Mesendoderm (in vitro differentiated cells): Measurements from ENCODE around the gene IGSF8.

ENCODE experiments used
- DNase-seq: peaks from one replicate; pipeline ENCODE4 v3.0.0; 2013
- H2AK5ac ChIP-seq: 2 replicates; pipeline ENCODE4 v1.6.1; 2013; ENCODE audit warnings: low read length, inconsistent platforms
- H2BK120ac ChIP-seq: 2 replicates; pipeline ENCODE4 v1.6.1; 2013; ENCODE audit warnings: low read depth, mild to moderate bottlenecking, low read length, moderate library complexity, mixed read lengths
- H2BK15ac ChIP-seq: replicated peaks from 2 replicates; pipeline ENCODE4 v1.6.1; 2013; ENCODE audit warnings: low read depth, mild to moderate bottlenecking, moderate library complexity
- H2BK5ac ChIP-seq: 2 replicates; pipeline ENCODE4 v1.6.1; 2013; ENCODE audit warnings: low read length, inconsistent platforms
- H3K18ac ChIP-seq: 2 replicates; pipeline ENCODE4 v1.6.1; 2013; ENCODE audit warnings: mild to moderate bottlenecking, low read length, mixed read lengths
- H3K23ac ChIP-seq: one replicate; pipeline ENCODE4 v1.6.1; 2013; ENCODE audit warnings: low read length
- H3K27ac ChIP-seq: 2 replicates; pipeline ENCODE4 v1.5.1; 2013; ENCODE audit warnings: low read depth, mild to moderate bottlenecking, inconsistent platforms, low read length, moderate library complexity
- H3K27me3 ChIP-seq: 2 replicates; pipeline ENCODE4 v1.6.1; 2013; ENCODE audit warnings: low read length, control low read depth, mild to moderate bottlenecking, inconsistent platforms; ENCODE audit not compliant: insufficient read depth, poor library complexity
- H3K36me3 ChIP-seq: 2 replicates; pipeline ENCODE4 v1.6.1; 2013; ENCODE audit warnings: low read length, inconsistent platforms; ENCODE audit not compliant: control insufficient read depth, insufficient read depth
- H3K4ac ChIP-seq: one replicate; pipeline ENCODE4 v1.6.1; 2013; ENCODE audit warnings: low read depth, mild to moderate bottlenecking, low read length, moderate library complexity
- H3K4me1 ChIP-seq: 2 replicates; pipeline ENCODE4 v1.6.1; 2013; ENCODE audit warnings: low read depth, low read length, inconsistent platforms; ENCODE audit not compliant: control insufficient read depth
- H3K4me2 ChIP-seq: 2 replicates; pipeline ENCODE4 v1.6.1; 2013; ENCODE audit warnings: low read length
- H3K4me3 ChIP-seq: 2 replicates; pipeline ENCODE4 v1.5.1; 2013; ENCODE audit warnings: mild to moderate bottlenecking, low read length
- H3K56ac ChIP-seq: one replicate; pipeline ENCODE4 v1.6.1; 2013; ENCODE audit warnings: low read length
- H3K79me1 ChIP-seq: 2 replicates; pipeline ENCODE4 v1.6.1; 2013; ENCODE audit warnings: low read length, inconsistent platforms
- H3K79me2 ChIP-seq: 2 replicates; pipeline ENCODE4 v1.6.1; 2013; ENCODE audit warnings: mild to moderate bottlenecking, low read length; ENCODE audit not compliant: control insufficient read depth, insufficient read depth
- H3K9ac ChIP-seq: 2 replicates; pipeline ENCODE4 v1.6.1; 2013; ENCODE audit warnings: low read length, inconsistent platforms
- H4K5ac ChIP-seq: one replicate; pipeline ENCODE4 v1.6.1; 2013; ENCODE audit warnings: low read length
- H4K8ac ChIP-seq: one replicate; pipeline ENCODE4 v1.6.1; 2013; ENCODE audit warnings: low read depth, mild to moderate bottlenecking, control low read depth, low read length, moderate library complexity
- WGBS: extraction: QIAGEN DNeasy Blood & Tissue Kit; methylation state at CpG from one replicate; pipeline ENCODE4 v1.1.7; 2013; ENCODE audit warnings: low lambda C conversion rate, missing lambda C conversion rate; ENCODE audit not compliant: insufficient coverage; ENCODE audit errors: extremely low coverage; 5-methylcytosine and 5-hydroxymethylcytosine counted together

Gene IGSF8

GRCh38 chr1:160063176-160063575, 35.2 kb downstream of the IGSF8 start:
- Histone ChIP-seq H2BK5ac (no peak overlapping the region), H2BK15ac (no peak overlapping the region), H3K79me1 (no peaks in the 10 kb centered on the region), H2BK120ac (no peak overlapping the region), H3K56ac (no peak overlapping the region), H2AK5ac (no peak overlapping the region), H3K27me3 (no peaks in the 10 kb centered on the region), H4K8ac (no peak overlapping the region), H3K79me2 (no peaks in the 10 kb centered on the region), H3K4me3 (no peak overlapping the region), H3K4me1 (peaks cover 5% of the 10 kb centered on the region), H3K18ac (no peak overlapping the region), H4K5ac (no peak overlapping the region), H3K23ac (no peak overlapping the region), H3K27ac (no peak overlapping the region), H3K9ac (no peak overlapping the region), H3K36me3 (no peaks in the 10 kb centered on the region), H3K4ac (no peak overlapping the region), H3K4me2 (no peak overlapping the region)
- WGBS: no CpG with 5 or more reads among the region's 5 CpGs
- no peak for DNase-seq

DNA sequence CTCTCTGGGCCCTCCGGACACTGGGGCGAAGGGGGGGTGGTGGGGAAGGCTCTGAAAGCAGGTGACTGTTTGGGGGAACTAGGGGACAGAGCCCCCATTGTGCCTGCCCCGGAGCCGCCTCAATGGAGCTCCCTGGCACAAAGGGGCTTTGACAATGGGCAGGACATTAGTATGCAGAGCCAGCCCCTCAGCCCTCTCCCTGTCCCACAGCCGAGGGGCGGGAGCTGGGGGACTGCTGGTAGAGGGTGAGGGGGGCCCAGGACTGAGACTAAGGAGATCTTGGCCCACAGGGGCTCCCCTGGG, 36.2 kb downstream of the IGSF8 start:
- peaks cover 4% of the 10 kb centered on the region for H3K4me1 ChIP-seq
- no peak overlapping the region for H2AK5ac ChIP-seq
- no peaks in the 10 kb centered on the region for H3K79me1 ChIP-seq
- H3K9ac ChIP-seq: no peak overlapping the region
- no peak overlapping the region for H2BK5ac ChIP-seq
- no peak overlapping the region for H3K4me2 ChIP-seq
- no peaks in the 10 kb centered on the region for H3K79me2 ChIP-seq
- DNase-seq: no peak
- H3K4me3 ChIP-seq: no peak overlapping the region
- no peak overlapping the region for H2BK15ac ChIP-seq
- no CpG with 5 or more reads among the region's 6 CpGs for WGBS
- H4K5ac ChIP-seq: no peak overlapping the region
- H3K36me3 ChIP-seq: no peaks in the 10 kb centered on the region
- H3K56ac ChIP-seq: no peak overlapping the region
- H3K4ac ChIP-seq: no peak overlapping the region
- no peak overlapping the region for H3K27ac ChIP-seq
- H2BK120ac ChIP-seq: no peak overlapping the region
- no peak overlapping the region for H4K8ac ChIP-seq
- H3K27me3 ChIP-seq: no peaks in the 10 kb centered on the region
- no peak overlapping the region for H3K23ac ChIP-seq
- no peak overlapping the region for H3K18ac ChIP-seq

DNA sequence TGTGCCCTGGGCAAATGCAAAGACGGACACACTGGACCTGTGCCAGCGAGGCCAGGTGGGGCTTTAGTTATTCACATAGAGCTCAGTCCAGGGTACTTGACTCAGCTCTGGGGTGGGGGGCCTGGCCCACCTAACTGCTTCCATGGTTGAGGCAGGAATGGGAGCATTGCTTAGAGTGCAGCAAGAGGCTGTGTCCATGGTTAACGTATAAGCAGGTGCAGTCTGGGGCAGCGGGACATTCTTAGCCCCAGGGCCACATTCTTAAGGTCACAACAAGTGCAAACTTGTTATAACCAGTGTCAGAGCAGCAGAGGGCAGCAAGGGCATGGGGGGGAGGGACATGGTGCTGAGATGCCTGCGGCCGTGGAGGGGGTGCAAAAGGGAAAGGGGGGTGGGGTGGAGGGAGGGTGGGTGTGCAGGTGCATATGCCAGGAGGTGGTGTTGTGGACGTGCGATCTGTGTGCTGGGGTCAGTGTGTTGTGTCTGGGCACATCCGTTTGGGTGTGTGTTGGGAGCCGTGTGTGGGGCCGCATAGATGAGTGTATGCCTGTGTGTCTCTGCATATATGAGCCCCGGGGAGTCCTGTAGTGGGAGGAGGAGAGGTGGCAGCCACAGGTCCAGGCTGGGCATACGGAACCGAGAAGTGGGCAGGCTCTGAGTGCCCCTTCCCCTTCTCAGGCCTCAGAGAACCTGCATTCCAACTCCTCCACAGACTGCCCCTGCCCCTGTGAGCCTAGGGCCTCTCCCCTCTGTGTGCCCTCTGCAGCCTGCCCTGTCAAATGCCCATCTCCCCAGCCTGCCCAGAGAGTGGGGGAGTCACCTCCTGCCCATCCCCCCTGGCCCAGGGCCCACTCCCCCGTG, 36.8 kb downstream of the IGSF8 start:
- WGBS: no CpG with 5 or more reads among the region's 15 CpGs
- Histone ChIP-seq H3K4me1 (no peaks in the 10 kb centered on the region), H3K79me2 (no peaks in the 10 kb centered on the region), H3K4ac (no peak overlapping the region), H3K23ac (no peak overlapping the region), H3K79me1 (no peaks in the 10 kb centered on the region), H3K9ac (no peak overlapping the region), H3K36me3 (no peaks in the 10 kb centered on the region), H3K4me2 (no peak overlapping the region), H3K4me3 (no peak overlapping the region), H2AK5ac (no peak overlapping the region), H2BK120ac (no peak overlapping the region), H3K56ac (no peak overlapping the region), H4K5ac (no peak overlapping the region), H2BK15ac (no peak overlapping the region), H3K27ac (no peak overlapping the region), H2BK5ac (no peak overlapping the region), H4K8ac (no peak overlapping the region), H3K27me3 (no peaks in the 10 kb centered on the region), H3K18ac (no peak overlapping the region)
- DNase-seq: peak; percentile 70

- Histone ChIP-seq H3K23ac (no peak overlapping the region), H3K18ac (no peak overlapping the region), H3K79me1 (no peaks in the 10 kb centered on the region), H2BK120ac (no peak overlapping the region), H3K9ac (no peak overlapping the region), H3K27ac (no peak overlapping the region), H2AK5ac (no peak overlapping the region), H3K56ac (no peak overlapping the region), H3K4ac (no peak overlapping the region), H3K27me3 (no peaks in the 10 kb centered on the region), H3K36me3 (no peaks in the 10 kb centered on the region), H3K4me3 (no peak overlapping the region), H3K4me1 (no peaks in the 10 kb centered on the region), H3K79me2 (no peaks in the 10 kb centered on the region), H4K5ac (no peak overlapping the region), H4K8ac (no peak overlapping the region), H2BK15ac (no peak overlapping the region), H3K4me2 (no peak overlapping the region), H2BK5ac (no peak overlapping the region)
- WGBS: no CpG with 5 or more reads among the region's 2 CpGs
- peak; percentile 40 for DNase-seq
Measured at GRCh38 chr1:160058087-160058486, 40.3 kb downstream of the IGSF8 start.

DNA sequence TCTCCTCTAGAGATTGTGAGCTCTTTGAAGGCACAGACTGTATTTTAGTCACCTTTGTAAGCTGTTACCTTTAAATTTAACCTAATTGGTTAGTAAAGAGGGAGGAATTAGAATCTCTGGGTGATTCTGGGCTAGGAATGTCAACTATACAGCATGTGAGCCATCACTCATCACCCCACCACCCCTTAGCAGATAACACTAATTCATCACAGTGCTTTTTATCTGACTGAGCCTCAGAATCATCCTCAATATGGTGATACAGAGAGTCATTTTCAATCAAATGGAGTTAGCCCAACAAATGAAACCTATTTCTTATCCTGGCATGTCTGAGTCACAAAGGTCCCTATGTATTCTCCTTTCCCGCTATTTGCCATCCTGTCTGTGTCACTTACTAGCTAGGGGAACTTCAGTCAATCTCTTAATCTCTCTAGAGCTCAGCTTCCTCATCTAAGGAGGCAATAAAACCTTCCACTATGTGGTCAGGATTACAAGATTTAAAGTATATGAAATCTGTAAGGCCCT, 41.7 kb downstream of the IGSF8 start:
- H2AK5ac ChIP-seq: no peak overlapping the region
- H2BK120ac ChIP-seq: no peak overlapping the region
- no peaks in the 10 kb centered on the region for H3K27me3 ChIP-seq
- no peak overlapping the region for H3K27ac ChIP-seq
- no peak for DNase-seq
- H3K4me1 ChIP-seq: no peaks in the 10 kb centered on the region
- no peaks in the 10 kb centered on the region for H3K79me2 ChIP-seq
- no peak overlapping the region for H3K4me2 ChIP-seq
- H3K36me3 ChIP-seq: no peaks in the 10 kb centered on the region
- H3K79me1 ChIP-seq: no peaks in the 10 kb centered on the region
- H4K5ac ChIP-seq: no peak overlapping the region
- H3K4ac ChIP-seq: no peak overlapping the region
- H3K9ac ChIP-seq: no peak overlapping the region
- H3K4me3 ChIP-seq: no peak overlapping the region
- no peak overlapping the region for H3K56ac ChIP-seq
- no peak overlapping the region for H2BK15ac ChIP-seq
- no CpG with 5 or more reads among the region's 1 CpG for WGBS
- H4K8ac ChIP-seq: no peak overlapping the region
- H3K18ac ChIP-seq: no peak overlapping the region
- H2BK5ac ChIP-seq: no peak overlapping the region
- no peak overlapping the region for H3K23ac ChIP-seq
